Measurements from ENCODE around the gene BTLA.

- TF ChIP-seq EZH2 (IDR thresholded peaks at IDR 0.05) (no peak), EZH2phosphoT487 (IDR thresholded peaks at IDR 0.05) (no peak)
These were observed 4.9 kb upstream of the BTLA start for GRCh38 chr3:112504123-112504522.
